Spleen (tissue), 11 donors: Measurements from ENCODE around the gene MUTYH. TPM values are rescaled to one million over a fixed set of nuclear protein-coding genes. Genes with fewer than 3 reads are reported as not detected.

ENCODE experiments used
- DNase-seq: peaks from one replicate; pipeline ENCODE4 v3.0.0-alpha.2; 2020
- H3K27ac ChIP-seq, 8 donors: fragments of 200-600 bp; sonication (generic) in 7 of 8; 1 replicate in 4 of 8; 2 replicates in 4 of 8; pipeline versions ENCODE4 v1.5.0 to v1.8.0; 2016 to 2021; ENCODE audit warnings: inconsistent platforms in 4 of 8, mild to moderate bottlenecking in 4 of 8, moderate library complexity in 1 of 8
- H3K27me3 ChIP-seq, 7 donors: fragments of 200-600 bp; sonication (generic) in 6 of 7; replicated peaks in 1 of 7; 1 replicate in 4 of 7; 2 replicates in 3 of 7; pipeline versions ENCODE4 v1.5.0 to v1.8.0; 2016 to 2021; ENCODE audit warnings: inconsistent platforms in 3 of 7, mild to moderate bottlenecking in 1 of 7
- H3K36me3 ChIP-seq, 6 donors: fragments of 200-600 bp; sonication (generic) in 5 of 6; 1 replicate in 4 of 6; 2 replicates in 2 of 6; pipeline versions ENCODE4 v1.5.0 to v1.8.0; 2016 to 2021; ENCODE audit warnings: inconsistent platforms in 2 of 6
- H3K4me1 ChIP-seq, 6 donors: fragments of 200-600 bp; sonication (generic) in 5 of 6; 1 replicate in 3 of 6; 2 replicates in 3 of 6; pipeline versions ENCODE4 v1.5.0 to v1.8.0; 2016 to 2021; ENCODE audit warnings: inconsistent platforms in 3 of 6
- H3K4me3 ChIP-seq, 8 donors: fragments of 200-600 bp; sonication (generic) in 7 of 8; 1 replicate in 4 of 8; 2 replicates in 4 of 8; pipeline versions ENCODE4 v1.5.0 to v1.8.0; 2016 to 2021; ENCODE audit warnings: inconsistent platforms in 4 of 8, mild to moderate bottlenecking in 4 of 8, moderate library complexity in 2 of 8
- H3K9me3 ChIP-seq, 8 donors: fragments of 200-600 bp; sonication (generic) in 7 of 8; 1 replicate in 4 of 8; 2 replicates in 4 of 8; pipeline versions ENCODE4 v1.5.0 to v1.8.0; 2016 to 2021; ENCODE audit warnings: inconsistent platforms in 4 of 8
- POLR2A ChIP-seq, 3 donors: fragments of 450-650 bp; IDR thresholded peaks; one replicate each; pipeline ENCODE4 v1.5.1; 2017; ENCODE audit warnings: antibody characterized with exemption in 3 of 3, mild to moderate bottlenecking in 1 of 3
- POLR2AphosphoS5 ChIP-seq, 3 donors: sonication (generic); formaldehyde crosslinking; IDR thresholded peaks; one replicate each; pipeline ENCODE4 v1.5.1; 2017; ENCODE audit warnings: antibody characterized with exemption in 3 of 3
- WGBS, 5 donors: extraction: QIAGEN DNeasy Blood & Tissue Kit in 3 of 5; methylation state at CpG; one replicate each; pipeline versions ENCODE4 v1.1.5 to v1.1.7; 2013 to 2018; 5-methylcytosine and 5-hydroxymethylcytosine counted together
- intact Hi-C: fragments of 100-400 bp; cut with DNase I; formaldehyde crosslinking; loops from one replicate; pipeline ENCODE4 v1.15.0; 2023; ENCODE audit warnings: low total_unique reads
- polyA plus RNA-seq, 3 donors: library from polyadenylated mRNA; stranded (reverse); fragments of 200-250 nt; gene quantifications; one replicate each; pipeline ENCODE4 v1.2.1, GENCODE V29; 2013
- total RNA-seq, 7 donors: library from RNA; depleted of rRNA in 3 of 7; stranded (reverse); fragments of >200 nt in 3 of 7; fragmentation: NEBNext Ultra II Directional in 4 of 7; extraction: Animal tissue kit (Norgen Biotek cat#: 25700) in 4 of 7; gene quantifications; one replicate each; pipeline versions ENCODE4 v1.1.0 to v1.2.1, GENCODE V29; 2016 to 2021
- TF ChIP-seq, protein P1 (sequence below), 11 experiments: fragments of 200-600 bp in 7 of 11; fragments of 450-650 bp in 4 of 11; sonication (generic) in 4 of 11; IDR thresholded peaks in 8 of 11; conservative IDR thresholded peaks in 3 of 11; 1 replicate in 7 of 11; 2 replicates in 4 of 11; pipeline versions ENCODE4 v1.4.0 to v1.8.0; 2016 to 2021; ENCODE audit warnings: antibody characterized with exemption in 11 of 11, inconsistent platforms in 4 of 11, mild to moderate bottlenecking in 1 of 11
- donor health status: healthy with polysubstance abuse.
- donor health status: DM: no; HTN: no; CAD: no; lungs with moderate emphysema.
- donor health status: DM: no; HTN: no; CAD: no.
- donor health status: Bipolar disorder and iron deficiency.
- donor health status: healthy.
- donor health status: DM: no; HTN: no; CAD: no.
- donor health status: DM: yes; HTN: yes; CAD: no.

MUTYH gene
- total and polyA plus RNA-seq, 10 donors: 25.4 to 46.9 (median 37.2) TPM

DNA sequence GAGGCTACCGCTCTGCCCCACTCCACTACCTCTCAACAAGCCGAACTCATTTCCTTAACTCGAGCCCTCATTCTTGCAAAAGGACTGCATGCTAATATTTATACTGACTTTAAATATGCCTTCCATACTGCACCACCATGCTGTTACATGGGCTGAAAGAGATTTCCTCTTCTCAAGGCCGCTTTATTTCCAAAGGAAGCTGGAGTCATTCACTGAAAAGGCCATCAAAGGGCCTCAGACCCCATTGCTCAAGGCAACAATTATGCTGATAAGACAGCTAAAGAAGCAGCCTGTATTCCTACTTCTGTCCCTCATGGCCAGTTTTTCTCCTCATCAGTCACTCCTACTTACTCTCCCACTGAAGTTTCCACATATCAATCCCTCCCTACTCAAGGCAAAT is 20.5 kb downstream of the MUTYH start:
- intact Hi-C loops: no loop called here
- TF ChIP-seq POLR2AphosphoS5 (IDR thresholded peaks at IDR 0.05): no peak
- TF ChIP-seq POLR2A (IDR thresholded peaks at IDR 0.05): no peak
- TF ChIP-seq, protein P1, sequence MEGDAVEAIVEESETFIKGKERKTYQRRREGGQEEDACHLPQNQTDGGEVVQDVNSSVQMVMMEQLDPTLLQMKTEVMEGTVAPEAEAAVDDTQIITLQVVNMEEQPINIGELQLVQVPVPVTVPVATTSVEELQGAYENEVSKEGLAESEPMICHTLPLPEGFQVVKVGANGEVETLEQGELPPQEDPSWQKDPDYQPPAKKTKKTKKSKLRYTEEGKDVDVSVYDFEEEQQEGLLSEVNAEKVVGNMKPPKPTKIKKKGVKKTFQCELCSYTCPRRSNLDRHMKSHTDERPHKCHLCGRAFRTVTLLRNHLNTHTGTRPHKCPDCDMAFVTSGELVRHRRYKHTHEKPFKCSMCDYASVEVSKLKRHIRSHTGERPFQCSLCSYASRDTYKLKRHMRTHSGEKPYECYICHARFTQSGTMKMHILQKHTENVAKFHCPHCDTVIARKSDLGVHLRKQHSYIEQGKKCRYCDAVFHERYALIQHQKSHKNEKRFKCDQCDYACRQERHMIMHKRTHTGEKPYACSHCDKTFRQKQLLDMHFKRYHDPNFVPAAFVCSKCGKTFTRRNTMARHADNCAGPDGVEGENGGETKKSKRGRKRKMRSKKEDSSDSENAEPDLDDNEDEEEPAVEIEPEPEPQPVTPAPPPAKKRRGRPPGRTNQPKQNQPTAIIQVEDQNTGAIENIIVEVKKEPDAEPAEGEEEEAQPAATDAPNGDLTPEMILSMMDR (IDR thresholded peaks at IDR 0.05 in 8 of 11, conservative IDR thresholded peaks at IDR 0.05 in 3 of 11): no peak
- H3K9me3 ChIP-seq: no peaks in the 10 kb centered on the region
- WGBS, 5 donors: 74 to 86% (median 80%) methylated on average over 4 of the region's 4 CpGs
- DNase-seq: no peak
- H3K36me3 ChIP-seq: no peaks in the 10 kb centered on the region
- peak overlapping the region in 6 of 8 donors; percentile 28 to 58 (median 49) for H3K27ac ChIP-seq
- H3K4me3 ChIP-seq: no peak overlapping the region
- peaks cover 0 to 6% (median 0%) of the 10 kb centered on the region in 6 donors for H3K4me1 ChIP-seq
- H3K27me3 ChIP-seq: no peaks in the 10 kb centered on the region

DNA sequence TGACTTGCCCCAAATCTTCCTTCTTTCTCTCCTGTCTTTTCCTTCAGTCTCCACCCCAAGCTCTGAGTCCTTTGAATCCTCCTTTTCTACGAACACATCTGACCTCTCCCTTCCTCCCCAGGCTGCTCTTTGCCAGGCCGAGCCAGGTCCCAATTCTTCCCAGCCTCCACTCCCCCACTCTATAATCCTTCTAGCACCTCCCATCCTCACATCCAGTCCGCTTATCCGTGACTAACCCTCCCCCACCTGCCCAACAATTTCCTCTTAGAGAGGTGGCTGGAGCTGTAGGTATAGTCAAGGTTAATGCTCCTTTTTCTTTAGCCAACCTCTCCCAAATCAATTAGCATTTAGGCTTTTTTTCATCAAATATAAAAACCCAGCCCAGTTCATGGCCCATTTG is 23.1 kb downstream of the MUTYH start:
- Histone ChIP-seq H3K36me3 (no peaks in the 10 kb centered on the region), H3K4me1 (peaks cover 0 to 6% (median 0%) of the 10 kb centered on the region in 6 donors), H3K9me3 (no peaks in the 10 kb centered on the region), H3K27me3 (no peaks in the 10 kb centered on the region), H3K4me3 (no peak overlapping the region), H3K27ac (no peak overlapping the region)
- no peak for TF ChIP-seq POLR2AphosphoS5 (IDR thresholded peaks at IDR 0.05)
- TF ChIP-seq, protein P1 (IDR thresholded peaks at IDR 0.05 in 8 of 11, conservative IDR thresholded peaks at IDR 0.05 in 3 of 11): no peak
- DNase-seq: no peak
- 81 to 93% (median 86%) methylated on average over 4 of the region's 4 CpGs for WGBS, 5 donors
- intact Hi-C loops: no loop called here

DNA sequence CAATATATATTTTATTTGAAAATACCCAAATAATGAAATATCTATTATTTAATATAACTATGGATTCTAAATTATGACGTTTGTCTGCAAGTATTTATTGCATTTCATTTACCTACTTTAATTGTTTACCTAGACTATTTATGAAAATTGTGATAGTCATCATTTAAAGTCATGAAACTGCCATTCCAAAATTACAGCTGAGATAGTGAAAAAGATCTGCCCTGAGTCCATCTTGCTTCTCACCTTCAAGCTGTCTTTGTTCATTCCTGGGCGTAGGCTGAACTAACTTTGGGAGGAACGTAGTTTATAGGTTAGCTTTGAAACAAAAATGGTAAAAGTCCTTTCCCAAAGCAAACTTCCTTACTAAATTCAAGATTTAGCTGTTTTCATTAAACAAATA is 26.0 kb downstream of the MUTYH start:
- Histone ChIP-seq H3K27me3 (no peaks in the 10 kb centered on the region), H3K4me1 (no peaks in the 10 kb centered on the region), H3K4me3 (no peak overlapping the region), H3K36me3 (no peaks in the 10 kb centered on the region), H3K9me3 (peaks cover 0 to 2% (median 0%) of the 10 kb centered on the region in 8 donors), H3K27ac (no peak overlapping the region)
- DNase-seq: no peak
- WGBS, 5 donors: 85 to 95% (median 91%) methylated on average over 3 of the region's 3 CpGs
- TF ChIP-seq, protein P1 (IDR thresholded peaks at IDR 0.05 in 8 of 11, conservative IDR thresholded peaks at IDR 0.05 in 3 of 11): no peak
- intact Hi-C loops: no loop called here

DNA sequence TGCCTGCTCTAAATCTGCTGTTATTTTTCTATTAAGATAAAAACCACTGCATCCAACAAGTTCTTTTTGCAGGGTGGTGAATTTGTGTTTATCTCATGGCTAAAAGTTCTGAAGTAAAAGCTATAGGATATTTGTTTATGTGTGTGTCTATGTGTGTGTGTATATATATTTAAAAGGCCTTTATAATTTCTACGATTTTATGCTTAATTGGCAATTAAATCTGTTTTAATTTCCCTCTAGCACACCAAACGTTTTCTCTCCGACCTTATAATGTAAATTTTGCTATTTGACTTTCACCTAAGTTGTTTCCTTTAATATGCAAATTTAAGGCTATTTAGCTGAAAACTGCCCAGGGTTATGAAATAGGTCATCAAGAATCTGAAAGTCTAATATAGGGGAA is 33.3 kb downstream of the MUTYH start:
- no peaks in the 10 kb centered on the region for H3K27me3 ChIP-seq
- 70 to 88% (median 84%) methylated on average over 3 of the region's 3 CpGs for WGBS, 5 donors
- H3K4me3 ChIP-seq: no peak overlapping the region
- TF ChIP-seq POLR2AphosphoS5 (IDR thresholded peaks at IDR 0.05): no peak
- TF ChIP-seq, protein P1 (IDR thresholded peaks at IDR 0.05 in 8 of 11, conservative IDR thresholded peaks at IDR 0.05 in 3 of 11): no peak
- TF ChIP-seq POLR2A (IDR thresholded peaks at IDR 0.05): no peak
- no peak overlapping the region for H3K27ac ChIP-seq
- H3K9me3 ChIP-seq: peaks cover 0 to 2% (median 0%) of the 10 kb centered on the region in 8 donors
- H3K36me3 ChIP-seq: no peaks in the 10 kb centered on the region
- peaks cover 8 to 39% (median 21%) of the 10 kb centered on the region in 6 donors for H3K4me1 ChIP-seq
- no peak for DNase-seq
- intact Hi-C loops: no loop called here
